ENCODE results near the gene ADAM12.
"Not testable (repeated sequence)": the region's sequence is repeated elsewhere in the genome, so short reads cannot be mapped to it uniquely, and the experiment has no call there.

Gene ADAM12

DNA sequence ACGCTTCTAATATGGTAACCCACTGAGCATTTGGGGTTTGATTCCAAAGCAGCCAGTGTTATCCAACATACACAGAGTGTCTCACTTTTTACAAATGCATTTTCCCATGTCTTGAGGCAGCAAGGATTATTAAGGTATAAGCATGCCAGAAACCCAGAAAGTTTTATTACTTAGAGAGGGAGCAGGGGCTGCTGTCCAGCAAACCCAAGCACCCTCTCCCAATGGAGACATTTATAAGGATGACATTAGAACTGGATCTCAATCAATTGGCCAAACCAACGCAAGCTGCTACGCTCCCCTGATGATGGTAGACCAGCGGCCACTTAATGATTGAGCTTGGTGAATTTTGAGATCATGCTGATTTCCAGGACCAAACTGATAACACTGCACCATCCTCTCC, 315.7 kb downstream of the ADAM12 start:
- no peak for DNase-seq

DNA sequence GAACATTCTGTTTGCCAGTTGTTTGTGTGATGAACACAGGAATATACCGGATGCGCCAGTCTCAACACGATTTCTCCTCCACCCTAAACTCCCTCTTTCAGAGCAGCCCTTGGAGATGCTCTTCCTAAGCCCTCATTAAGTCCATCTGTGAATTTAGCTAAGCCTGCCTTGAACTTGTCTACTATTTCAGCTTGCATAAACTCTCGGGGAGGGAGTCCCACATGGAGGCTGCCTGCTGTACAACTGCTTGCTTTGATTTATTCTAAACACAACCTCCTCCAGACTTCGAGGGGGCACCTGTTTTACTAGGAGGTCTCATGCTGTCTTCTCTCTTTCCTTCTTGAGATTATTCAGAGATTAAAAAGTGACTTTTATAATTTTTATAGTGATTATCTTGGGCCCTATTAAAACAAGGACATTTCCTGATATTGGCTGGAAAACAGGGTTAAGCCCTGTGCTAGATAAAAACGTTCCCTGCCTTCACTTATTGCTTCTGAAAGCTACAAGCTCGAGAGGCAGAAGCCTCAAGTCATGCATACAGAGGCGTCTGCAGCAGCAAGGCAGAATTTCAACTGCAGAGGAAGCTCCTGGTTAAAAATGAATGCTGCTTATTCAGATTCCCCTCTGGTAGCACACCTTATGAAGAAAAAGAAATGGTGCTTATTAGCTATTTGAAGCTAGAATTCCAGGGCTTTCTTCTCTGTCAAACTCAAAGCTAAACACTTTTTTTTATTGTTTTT, 317.6 kb downstream of the ADAM12 start:
- no peak for DNase-seq

DNA sequence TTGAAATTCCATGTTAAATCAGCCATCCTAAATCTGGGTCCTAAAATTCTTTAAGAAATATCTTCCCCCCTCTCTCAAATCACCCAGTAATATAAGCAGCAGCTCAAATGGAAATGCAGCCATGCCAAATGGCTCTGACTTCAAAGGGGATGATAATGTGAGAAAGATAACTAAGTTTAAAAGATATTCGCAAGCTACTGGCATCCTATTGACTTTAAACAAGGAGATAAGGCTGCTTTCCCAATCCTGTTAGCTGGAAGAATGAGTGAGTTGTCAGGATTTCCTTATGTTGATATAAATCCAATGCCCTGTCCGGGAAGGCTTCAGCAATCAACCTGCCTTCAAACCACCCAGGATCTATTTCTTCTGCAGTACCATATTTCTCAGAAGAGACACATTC, 320.0 kb downstream of the ADAM12 start:
- DNase-seq = no peak

DNA sequence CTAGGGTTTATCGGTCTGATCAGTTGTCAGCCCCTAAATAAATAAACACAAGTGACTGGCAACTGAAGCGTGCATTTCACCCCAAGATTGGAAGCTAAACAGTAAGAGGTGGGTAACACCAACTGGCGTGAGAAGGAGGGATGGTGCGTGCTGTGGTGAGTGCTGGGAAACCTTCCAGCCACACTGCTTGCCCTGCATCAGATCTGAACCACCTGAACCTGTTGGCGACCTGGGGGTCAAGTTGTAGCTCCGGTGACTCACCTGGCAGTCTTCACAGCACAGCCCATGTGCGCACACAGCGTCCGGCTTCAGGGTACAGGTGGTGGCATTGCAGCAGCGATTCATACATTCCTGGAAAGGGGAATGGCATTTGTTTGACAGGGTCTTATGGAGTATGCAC, 321.8 kb downstream of the ADAM12 start:
- DNase-seq = no peak

DNA sequence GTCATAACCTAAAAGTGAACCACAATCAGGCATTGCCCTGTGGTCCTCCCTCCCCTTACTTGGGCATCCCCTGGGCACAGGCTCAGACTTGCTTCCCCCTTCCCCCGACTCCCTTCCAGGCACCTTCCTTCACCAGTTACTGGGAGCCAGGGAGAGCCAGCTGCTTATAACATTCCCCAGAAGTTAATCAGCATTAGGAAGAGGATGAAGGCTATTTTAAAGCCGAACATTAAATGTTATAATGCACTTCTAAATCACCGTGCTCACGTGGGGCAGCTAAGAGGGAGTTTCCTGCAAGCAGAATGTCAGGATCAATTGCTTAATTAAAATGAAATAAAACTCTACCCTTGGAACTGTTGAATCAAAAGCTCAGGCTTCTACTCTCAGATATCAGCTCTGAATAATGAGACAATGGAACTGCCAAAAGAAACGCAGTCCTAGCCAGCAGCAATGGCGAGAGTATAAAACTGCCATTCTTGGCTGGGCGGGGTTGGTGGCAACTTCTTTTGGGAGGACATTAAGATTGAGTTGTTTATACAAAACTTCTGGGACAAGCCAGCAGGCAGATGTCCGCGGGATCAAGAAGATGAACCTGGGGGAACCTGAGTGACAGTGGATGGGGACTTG, 322.4 kb downstream of the ADAM12 start:
- no peak for DNase-seq

DNA sequence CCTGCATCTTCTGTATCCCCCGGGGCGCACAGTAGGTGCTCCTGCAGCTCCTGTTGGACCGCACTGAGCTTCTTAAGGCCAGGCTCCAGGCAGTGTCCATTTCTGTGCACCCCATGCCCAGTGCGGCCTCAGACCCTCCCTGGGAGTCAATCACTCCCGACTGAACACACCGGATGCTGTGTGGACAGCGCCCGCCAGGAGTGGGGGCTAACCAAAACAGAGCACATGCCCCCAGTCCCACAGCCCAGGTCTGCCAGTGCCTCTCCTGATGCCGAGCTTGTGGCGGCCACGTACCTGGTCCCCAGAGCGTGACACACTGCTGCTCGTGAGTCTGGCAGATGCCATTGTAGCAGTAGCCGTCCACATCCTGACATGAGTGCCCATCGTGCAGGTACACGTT, 323.8 kb downstream of the ADAM12 start:
- no peak for DNase-seq

DNA sequence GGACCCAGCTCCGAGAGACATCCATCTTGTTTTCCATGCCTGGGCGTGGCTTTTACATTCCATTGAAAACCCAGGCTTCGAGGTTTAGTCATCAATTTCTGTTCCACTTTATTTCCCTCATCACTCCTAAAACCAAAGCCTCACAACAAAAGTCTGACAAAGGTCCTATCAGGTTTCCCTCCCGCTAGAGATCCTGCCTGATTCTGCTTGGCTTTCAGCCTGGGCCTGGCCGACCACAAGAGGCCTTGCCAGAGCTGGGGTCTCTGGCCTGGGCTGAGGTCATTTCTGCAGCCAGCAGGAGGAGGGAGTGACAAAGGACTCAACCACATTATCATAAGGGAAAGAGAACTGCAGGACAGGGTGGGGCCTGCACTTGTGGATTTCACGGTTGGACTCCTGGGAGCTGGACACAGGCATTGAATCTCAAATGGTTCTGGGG, 324.9 kb downstream of the ADAM12 start:
- DNase-seq = no peak

DNA sequence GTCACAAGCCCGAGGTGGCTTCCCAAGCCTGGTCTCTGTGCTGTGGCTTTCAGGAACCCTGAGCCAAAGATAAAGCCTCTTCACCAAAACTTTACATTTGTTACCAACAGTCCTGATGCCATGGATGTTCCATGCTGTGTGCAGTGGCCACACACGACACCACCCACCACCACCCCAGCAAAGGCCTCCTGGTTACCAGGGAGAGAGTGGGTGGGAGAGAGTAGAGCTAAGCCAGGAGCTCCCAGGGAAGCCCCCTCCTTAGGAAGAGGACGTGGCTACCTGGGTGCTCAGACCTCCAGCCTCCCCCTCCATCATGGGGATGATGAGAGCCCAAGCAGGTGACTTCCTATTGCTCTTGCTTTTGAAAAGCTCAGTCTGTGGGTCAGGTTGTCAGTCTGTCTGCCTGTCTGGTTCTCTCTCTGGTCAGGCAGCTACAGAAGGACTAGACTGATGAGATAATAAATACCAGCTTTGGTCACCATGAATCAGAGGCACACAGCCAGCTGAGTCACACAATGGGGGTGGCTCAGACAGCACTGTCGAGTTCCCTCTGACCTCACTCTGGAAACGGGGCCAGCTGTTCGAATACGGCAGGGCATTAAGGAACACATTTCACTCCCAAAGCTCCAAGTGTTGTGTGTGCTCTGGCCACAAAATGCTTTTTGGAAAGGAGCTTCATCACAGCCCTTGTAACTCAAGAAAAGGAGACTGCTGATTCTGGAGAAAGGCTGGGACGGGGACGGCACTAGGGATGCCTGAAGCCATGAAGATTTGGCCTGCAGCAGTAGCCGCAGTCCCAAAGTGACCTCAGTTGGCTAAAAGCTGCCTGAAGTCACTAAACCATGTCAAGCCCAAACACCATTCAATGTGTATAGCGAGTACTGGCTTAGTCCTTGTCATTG, 325.9 kb downstream of the ADAM12 start:
- DNase-seq = no peak

DNA sequence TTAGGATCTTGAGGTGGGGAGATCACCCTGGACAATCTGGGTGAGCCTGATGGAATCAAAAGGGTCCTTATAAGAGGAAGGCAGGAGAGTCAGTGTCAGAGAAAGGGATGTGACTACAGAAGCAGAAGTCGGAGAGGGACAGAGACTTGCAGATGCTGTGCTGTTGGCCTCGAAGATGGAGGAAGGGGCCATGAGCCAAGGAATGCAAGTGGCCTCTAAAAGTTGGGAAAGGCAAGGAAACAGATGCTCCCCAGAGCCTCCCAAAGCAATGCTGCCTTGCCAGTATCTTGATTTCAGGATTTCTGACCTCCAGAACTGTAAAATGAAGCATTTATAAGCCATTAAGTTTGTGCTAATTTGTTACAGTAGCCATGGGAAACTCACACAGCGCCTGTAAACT, 326.8 kb downstream of the ADAM12 start:
- DNase-seq = no peak

DNA sequence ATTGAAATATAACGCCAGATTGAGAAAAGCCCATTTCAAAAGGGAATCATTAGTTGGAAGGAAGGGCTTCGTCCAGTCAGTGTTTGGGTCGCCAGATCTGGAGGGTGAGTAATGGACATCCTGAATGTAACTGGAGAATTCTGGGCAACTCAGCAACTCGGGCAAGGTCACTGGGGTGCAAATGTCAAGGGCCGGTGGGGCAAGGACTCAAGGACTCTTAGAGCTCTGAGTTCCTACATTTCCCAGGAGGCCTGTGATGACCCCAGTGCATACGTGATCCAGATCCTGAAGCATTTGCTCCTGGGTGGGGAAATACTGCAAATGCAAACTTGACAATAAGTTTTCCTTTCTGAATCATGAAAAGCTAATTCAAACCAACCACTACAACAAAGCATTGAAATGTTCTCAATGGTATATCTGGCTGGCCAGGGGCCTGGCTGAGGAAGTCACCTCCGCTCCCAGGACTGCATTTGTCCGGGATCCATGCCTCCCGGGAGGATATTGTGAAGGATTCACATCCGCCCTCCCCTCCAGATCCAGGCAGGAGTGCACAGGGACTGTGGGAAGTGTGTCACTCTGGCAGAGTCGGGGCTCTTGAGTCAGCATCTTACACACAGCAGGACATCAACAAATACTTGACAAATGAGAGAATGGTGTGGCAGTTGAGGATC, 327.9 kb downstream of the ADAM12 start:
- no peak for DNase-seq

DNA sequence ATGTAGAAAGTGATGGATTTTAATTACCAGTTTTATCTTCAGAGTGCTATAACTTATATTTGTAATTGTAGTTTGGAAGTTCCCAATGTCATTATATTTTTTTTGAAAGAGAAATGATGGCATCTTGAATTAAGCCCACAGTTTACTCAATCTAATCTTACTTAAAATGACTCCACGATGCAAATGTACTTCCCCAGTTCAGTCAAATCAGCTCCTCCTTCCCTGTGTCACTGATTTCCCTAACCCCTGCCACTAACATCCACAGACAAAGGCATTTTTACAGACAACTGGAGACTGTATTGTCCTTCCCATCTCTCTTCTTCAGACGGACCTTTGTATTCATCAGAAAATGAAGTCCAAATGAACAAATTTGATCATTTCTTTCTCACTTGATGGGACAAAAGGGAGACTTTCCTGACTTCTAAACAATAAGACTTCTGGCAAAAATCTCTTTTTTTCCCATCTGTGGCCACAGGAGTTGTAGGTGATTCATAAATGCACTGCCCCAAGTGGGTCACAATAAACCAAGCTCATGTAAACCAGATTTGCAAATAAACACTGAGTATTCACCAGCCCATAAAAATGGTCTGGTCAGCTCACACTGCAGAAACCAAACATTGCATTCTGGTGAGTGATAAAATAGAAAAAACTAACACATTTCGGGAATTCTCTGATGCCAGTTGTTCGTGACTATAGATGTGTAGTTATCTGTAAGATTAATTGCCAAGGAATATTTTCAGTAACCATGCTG, 329.0 kb downstream of the ADAM12 start:
- no peak for DNase-seq

DNA sequence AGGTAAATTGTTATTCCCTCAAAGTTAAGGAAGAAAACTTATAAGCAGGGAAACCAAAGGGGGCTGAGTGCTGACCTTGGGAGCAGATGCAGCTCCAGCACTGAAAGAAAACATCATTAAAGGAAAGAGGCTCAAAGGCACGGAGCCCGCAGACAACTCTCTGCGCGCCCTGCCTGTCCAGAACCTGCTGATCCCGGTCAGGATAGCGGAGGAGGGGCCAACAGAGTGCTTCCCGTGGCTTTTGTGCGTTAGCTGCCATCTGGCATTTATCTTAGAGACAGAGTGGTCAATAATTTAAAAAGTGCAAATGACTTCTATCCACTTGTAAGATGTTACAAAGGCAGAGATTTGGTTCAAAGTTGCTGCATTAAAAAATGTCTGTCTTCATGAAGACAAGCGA, 329.8 kb downstream of the ADAM12 start:
- no peak for DNase-seq

DNA sequence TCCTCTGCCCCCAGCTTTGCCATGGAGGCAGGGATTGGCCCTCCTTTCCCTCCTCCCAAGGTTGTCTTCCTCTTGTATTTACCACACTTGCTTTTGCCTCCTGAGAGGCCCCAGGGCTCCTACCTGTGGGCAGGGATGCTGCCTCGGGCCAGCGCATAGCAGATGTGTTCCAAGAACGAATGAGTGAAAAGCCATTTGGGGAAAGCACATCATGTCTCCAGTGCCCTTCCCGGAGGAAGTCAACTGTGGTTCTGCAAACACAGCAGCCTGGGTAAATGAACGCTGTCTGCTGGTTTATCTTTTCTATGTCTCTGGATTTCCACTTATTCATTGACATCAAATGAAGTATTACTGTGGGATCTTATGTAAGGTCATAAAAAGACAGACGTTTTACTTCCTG, 330.2 kb downstream of the ADAM12 start:
- no peak for DNase-seq

DNA sequence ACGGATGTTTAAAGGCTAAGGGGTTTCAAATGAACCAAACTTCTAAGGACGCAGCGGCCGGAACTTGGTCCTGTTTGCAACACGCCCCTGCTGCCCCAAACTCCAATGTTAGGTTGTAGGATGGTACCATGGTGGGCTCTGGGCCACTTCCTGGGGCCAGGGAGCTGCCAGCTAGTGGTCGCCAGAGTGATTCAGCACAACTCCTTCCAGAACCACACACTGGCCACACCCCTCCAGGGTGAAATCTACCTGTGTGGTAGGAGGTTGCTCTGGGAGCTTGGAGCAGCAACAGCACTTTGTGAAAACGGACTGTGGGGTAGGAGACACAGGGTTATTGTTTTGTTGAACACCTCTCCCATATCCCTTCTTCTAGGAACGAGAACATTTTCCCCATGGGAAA, 330.8 kb downstream of the ADAM12 start:
- no peak for DNase-seq

DNA sequence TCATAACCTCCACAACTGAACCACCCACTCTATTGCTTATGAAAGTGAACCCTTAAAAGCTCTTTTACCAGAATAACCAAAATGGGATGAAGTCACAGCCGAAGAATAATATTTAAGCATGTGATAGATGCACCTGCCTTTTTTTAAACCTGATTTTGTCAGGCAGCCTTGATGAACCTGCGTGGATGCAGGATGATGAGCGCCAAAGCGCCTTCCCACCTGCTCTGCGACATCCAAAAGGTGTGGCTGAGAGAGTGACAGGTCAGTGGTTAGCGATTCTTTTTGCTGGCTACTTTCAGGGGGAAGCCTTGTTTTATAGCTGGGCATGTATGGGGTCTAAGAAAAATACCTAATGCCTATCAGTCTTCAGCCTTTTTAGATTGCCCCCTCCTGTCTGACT, 334.1 kb downstream of the ADAM12 start:
- DNase-seq = no peak

DNA sequence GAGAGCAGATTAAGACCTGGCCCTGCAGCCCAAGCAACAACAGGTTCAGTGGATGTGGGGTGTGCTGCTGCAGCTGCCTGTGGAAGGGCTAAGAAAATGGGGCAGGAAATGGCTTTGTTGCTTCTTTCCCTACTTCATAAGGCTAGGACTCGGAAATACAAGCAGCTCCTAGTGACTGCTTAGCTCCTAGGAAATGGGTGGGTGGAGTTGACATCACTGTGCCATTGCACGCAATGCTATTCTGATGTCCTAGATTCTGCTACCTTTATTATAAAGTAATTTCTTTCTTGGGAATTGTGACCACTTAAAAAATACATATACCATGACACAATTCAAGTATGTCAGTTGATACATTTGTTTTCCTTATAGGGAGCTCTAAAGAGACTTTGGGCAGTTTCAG, 336.1 kb downstream of the ADAM12 start:
- DNase-seq = no peak

DNA sequence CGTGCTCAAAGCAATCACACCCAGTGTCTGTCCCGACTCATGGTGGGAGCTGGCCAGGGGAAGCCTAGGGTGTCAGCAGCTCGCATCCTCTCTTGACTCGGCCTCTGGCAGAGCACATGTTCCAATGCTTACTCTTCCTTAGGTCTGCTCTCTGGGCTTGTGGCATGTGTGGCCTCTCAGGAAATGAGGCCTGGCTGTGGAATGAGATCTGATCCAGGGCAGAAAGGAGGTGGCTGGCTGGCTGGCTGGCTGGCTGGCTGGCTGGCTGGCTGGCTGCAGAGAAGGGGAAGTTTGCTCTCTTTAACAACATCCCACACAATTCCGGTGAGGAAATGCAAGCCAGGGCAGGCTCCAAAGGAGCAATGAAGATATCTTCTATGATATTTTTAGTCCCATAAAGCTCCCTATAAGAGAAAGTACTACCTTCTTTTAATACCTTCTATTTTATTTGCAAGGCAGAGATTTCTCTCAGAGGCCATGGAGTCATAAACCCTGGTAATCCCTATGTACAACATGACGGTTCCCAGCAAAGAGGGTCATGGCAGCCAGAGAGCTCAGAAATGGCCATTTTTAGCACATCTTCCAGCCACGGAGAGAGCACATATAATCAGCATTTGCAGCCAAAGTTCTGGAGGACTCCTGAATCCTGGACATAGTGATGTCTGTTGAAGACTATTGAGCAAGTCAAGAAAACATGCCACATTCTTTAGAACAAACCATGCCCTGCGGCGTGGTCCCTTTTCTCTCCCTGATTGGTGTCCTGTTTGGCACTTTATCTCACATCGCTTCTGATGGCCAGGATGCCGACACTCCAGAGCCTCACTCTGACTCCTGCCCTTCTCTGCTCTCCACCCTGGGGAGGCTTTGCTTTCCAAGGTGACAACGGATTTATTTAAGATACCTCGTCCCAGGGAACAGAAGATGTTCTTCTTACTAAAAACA, 338.2 kb downstream of the ADAM12 start:
- no peak for DNase-seq

DNA sequence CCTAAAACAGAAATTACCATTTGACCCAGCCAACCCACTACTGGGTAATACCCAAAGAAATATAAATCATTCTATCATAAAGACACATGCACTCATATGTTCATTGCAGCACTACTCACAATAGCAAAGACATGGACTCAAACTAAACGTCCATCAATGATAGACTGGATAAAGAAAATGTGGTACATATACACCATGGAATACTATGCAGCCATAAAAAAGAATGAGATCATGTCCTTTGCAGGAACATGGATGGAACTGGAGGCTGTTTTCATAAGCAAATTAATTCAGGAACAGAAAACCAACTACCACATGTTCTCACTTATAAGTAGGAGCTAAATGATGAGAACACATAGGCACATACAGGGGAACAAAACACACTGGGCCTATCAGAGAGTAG, 340.5 kb downstream of the ADAM12 start:
- DNase-seq = not testable (repeated sequence)

DNA sequence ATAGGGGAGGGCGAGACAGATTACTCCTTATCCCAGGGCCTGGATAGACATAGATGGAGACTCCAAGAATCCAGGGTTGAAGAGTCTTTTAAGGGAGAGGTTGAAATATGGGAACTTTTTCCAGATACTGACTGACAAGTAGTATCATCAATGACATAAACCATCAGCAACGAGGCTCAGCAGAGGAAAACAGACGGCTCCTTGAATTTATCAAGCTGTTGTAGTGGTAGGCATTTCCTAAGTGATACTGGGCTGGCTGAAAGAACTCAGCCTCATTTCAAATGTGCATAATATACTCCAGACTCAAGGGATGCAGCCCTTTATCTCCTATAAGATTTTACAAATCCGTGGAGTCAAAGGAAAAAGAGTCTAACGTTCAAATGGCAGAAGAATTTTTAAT, 341.4 kb downstream of the ADAM12 start:
- no peak for DNase-seq

DNA sequence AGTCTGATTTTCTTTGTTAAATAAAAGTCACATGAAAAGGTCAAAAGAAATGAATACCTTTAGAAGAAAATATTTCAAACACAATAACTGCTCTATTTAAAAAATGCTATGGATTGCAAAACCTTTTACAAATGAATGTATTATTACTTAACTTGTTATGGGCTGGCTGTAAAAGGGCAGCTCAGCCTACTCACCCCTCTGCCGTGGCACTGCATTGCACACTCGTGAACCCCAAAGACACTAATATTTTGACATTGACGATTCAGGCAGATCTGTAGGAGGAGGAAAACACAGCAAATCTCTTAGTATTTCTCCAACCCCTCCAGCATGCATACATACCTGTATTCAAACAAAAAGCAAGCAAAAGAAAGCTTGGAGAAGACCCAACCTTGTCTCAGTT, 342.4 kb downstream of the ADAM12 start:
- DNase-seq = no peak

DNA sequence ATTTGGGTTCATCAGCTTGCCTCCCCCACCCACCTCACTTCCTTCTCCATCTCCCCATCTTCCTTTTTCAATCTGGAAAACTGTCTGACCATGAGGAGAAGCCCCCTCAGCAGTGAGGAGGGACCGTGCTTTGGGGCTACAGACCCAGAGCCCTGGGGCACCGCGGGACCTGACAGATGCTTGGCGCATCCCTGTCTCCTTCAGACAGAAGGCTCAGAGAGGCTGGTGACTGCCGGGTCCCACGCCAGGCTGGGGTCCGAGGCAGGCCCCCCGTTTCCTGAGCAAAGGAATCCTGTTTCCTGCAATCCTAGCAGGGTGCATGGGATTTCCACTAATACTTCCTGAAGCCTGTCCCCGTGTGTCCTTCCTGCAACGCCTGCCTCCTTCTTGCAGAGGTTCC, 344.9 kb downstream of the ADAM12 start:
- DNase-seq = no peak
